ENCODE data around the gene NPSR1.
"Not testable (repeated sequence)": the region's sequence is repeated elsewhere in the genome, so short reads cannot be mapped to it uniquely, and the experiment has no call there.

Gene NPSR1

DNA sequence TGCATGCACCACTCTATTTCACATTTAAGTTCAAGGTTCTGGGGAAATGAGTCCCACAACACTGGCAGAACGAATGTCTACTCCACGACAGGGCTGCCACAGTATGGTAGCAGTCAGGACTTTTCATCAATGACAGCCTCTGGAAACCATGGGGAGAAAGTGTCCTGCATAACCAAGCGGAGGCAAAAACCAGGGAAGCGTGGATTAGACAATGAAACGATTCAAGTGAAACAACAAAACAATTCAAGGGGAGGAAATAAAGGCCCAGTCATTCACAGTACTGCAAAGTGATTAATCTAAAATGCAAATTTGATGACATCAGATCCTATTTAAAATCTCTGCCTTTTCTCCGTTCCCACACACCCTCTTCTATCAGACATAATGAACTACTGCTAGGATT is 211.0 kb downstream of the NPSR1 start (continued):
- TF ChIP-seq ZNF558 (tag by site-specific recombination; IDR thresholded peaks at IDR 0.05) (no peak), ZNF660 (tag by site-specific recombination; IDR thresholded peaks at IDR 0.05) (no peak)
- TF ChIP-seq, protein P1, sequence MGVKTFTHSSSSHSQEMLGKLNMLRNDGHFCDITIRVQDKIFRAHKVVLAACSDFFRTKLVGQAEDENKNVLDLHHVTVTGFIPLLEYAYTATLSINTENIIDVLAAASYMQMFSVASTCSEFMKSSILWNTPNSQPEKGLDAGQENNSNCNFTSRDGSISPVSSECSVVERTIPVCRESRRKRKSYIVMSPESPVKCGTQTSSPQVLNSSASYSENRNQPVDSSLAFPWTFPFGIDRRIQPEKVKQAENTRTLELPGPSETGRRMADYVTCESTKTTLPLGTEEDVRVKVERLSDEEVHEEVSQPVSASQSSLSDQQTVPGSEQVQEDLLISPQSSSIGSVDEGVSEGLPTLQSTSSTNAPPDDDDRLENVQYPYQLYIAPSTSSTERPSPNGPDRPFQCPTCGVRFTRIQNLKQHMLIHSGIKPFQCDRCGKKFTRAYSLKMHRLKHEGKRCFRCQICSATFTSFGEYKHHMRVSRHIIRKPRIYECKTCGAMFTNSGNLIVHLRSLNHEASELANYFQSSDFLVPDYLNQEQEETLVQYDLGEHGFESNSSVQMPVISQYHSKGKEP (tag by site-specific recombination; IDR thresholded peaks at IDR 0.05) = no peak

DNA sequence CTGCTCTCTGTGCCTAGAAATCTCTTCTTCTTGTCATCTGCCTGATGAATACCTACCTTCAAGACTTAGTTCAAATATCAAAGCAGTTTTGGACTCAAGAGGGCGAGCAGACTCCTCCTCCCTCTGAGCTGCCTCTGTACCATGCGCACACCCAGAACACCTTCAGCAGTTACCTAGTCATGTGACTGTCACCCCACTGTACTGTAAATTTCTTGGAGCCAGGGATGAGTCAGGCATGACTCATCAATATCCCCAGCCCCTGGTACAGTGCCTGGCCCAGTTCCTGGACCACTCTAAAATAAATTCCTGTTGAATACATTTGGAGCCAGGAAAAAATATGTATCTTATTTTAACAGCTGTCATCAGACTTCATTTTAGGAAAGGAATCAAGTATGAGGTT is 212.0 kb downstream of the NPSR1 start:
- H3K36me3 ChIP-seq (ENCODE audit: control insufficient read depth in 2 of 2, insufficient read depth in 1 of 2, low read length in 2 of 2); POLR2A ChIA-PET; H3K9me3 ChIP-seq (ENCODE audit: control insufficient read depth, insufficient read depth, low read depth, low read length); H3K4me1 ChIP-seq (ENCODE audit: control insufficient read depth, insufficient read depth, low read length); H3K4me3 ChIP-seq (ENCODE audit: low read depth, low read length); H3K27ac ChIP-seq (ENCODE audit: extremely low read depth, low read depth, low read length): not testable (repeated sequence)
- CTCF ChIA-PET = interaction anchor here (0.6 kb wide), 1 partner anchor 75 kb away, joined by 3 read pairs; no protein-coding TSS in a partner anchor

DNA sequence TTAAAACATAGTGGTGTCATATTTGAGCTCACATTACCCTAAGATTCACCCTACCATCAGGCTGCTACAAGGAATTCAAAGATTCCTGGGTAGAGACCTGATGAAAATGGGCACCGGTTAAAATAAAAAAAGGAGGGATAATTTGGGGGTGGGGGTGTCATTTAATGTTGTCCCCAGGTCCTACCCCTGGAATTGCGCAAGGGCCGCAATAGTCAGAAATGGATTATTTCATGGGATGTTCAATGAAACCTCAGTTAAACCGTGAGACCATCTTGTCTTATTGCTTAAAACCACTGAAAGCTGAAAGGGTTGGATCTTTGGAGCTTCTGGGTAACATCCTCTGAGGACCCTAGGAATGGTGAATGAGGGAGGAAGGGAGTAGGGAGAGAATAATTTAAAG is 216.3 kb downstream of the NPSR1 start:
- H3K9me3 ChIP-seq (ENCODE audit: control insufficient read depth, insufficient read depth, low read depth, low read length); H3K36me3 ChIP-seq (ENCODE audit: control insufficient read depth in 2 of 2, insufficient read depth in 1 of 2, low read length in 2 of 2); H3K4me3 ChIP-seq (ENCODE audit: low read depth, low read length); H3K4me1 ChIP-seq (ENCODE audit: control insufficient read depth, insufficient read depth, low read length); H3K27ac ChIP-seq (ENCODE audit: extremely low read depth, low read depth, low read length); POLR2A ChIA-PET; CTCF ChIA-PET: not testable (repeated sequence)

DNA sequence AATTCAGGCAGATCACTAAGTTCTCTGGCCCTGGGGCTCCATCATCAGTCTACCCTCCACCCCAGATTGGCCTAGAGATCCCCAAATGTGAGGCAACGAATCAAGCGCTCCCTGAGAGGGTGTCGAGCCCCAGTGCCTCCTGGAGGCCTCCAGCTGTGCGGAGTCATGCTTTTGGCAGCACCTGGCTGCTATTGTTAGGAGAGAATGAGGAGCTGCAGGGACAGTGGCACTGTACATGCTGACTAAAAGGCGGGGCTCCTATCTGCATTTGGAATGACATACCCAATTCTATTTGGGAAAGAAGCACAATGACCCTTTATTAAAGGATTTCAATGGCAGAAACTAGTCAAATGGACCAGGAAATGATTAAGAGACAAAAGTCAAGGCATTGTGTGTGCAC is 217.5 kb downstream of the NPSR1 start:
- H3K4me3 ChIP-seq (ENCODE audit: low read depth, low read length) = no peak overlapping the region
- H3K36me3 ChIP-seq (ENCODE audit: control insufficient read depth in 2 of 2, insufficient read depth in 1 of 2, low read length in 2 of 2) = no peaks in the 10 kb centered on the region
- H3K27ac ChIP-seq (ENCODE audit: extremely low read depth, low read depth, low read length) = no peak overlapping the region
- TF ChIP-seq ZBTB48 (tag by site-specific recombination; IDR thresholded peaks at IDR 0.05) (no peak), ZSCAN30 (tag by site-specific recombination; IDR thresholded peaks at IDR 0.05) (no peak), SP2 (tag by site-specific recombination; IDR thresholded peaks at IDR 0.05) (no peak), HOXC10 (CRISPR knock-in tag; IDR thresholded peaks at IDR 0.05) (no peak)
- TF ChIP-seq, protein P2, sequence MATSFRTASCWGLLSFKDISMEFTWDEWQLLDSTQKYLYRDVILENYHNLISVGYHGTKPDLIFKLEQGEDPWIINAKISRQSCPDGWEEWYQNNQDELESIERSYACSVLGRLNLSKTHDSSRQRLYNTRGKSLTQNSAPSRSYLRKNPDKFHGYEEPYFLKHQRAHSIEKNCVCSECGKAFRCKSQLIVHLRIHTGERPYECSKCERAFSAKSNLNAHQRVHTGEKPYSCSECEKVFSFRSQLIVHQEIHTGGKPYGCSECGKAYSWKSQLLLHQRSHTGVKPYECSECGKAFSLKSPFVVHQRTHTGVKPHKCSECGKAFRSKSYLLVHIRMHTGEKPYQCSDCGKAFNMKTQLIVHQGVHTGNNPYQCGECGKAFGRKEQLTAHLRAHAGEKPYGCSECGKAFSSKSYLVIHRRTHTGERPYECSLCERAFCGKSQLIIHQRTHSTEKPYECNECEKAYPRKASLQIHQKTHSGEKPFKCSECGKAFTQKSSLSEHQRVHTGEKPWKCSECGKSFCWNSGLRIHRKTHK (tag by site-specific recombination; IDR thresholded peaks at IDR 0.05) = no peak
- ChIA-PET POLR2A (no interaction called here), CTCF (no interaction called here)
- H3K9me3 ChIP-seq (ENCODE audit: control insufficient read depth, insufficient read depth, low read depth, low read length) = no peaks in the 10 kb centered on the region
- no peaks in the 10 kb centered on the region for H3K4me1 ChIP-seq (ENCODE audit: control insufficient read depth, insufficient read depth, low read length)

DNA sequence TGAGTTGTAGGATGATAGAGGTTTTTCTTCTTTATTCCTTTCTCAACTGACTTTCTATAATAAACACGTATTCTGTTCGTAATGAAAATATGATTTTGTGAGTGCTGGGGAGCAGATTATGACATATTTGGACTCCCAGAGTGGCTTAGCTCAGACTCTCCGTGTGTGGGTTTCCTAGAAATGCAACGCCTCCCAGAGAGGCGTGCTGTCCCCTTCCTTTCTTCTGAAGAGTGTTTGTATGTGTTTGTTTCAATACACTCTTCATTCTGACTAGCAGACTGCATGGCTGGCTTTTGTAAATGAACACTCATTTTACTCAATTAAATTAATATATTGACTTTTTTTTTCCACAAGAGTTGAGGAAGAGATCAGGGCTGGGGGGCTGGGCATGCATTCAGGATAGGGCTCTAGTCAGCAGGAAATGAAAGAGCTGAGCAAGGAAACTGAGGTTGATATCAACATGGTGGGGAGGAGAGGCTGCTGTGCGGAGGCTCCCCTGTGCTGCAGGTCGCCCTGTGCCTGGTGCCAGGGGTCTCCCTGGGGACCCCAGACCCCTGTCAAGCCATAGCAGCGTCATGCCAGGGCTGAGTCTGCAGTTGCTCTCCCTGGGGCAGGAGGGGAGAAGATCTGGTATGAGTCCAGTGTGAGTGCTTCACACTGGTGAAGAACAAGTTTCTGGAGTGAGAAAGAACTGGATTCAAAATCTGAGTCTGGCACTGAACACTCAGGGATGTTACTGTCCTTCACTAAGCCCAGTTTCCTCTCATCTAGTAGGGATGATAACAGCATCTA is 221.1 kb downstream of the NPSR1 start:
- H3K36me3 ChIP-seq (ENCODE audit: control insufficient read depth in 2 of 2, insufficient read depth in 1 of 2, low read length in 2 of 2); H3K9me3 ChIP-seq (ENCODE audit: control insufficient read depth, insufficient read depth, low read depth, low read length); POLR2A ChIA-PET; CTCF ChIA-PET; H3K4me3 ChIP-seq (ENCODE audit: low read depth, low read length); H3K4me1 ChIP-seq (ENCODE audit: control insufficient read depth, insufficient read depth, low read length); H3K27ac ChIP-seq (ENCODE audit: extremely low read depth, low read depth, low read length): not testable (repeated sequence)

DNA sequence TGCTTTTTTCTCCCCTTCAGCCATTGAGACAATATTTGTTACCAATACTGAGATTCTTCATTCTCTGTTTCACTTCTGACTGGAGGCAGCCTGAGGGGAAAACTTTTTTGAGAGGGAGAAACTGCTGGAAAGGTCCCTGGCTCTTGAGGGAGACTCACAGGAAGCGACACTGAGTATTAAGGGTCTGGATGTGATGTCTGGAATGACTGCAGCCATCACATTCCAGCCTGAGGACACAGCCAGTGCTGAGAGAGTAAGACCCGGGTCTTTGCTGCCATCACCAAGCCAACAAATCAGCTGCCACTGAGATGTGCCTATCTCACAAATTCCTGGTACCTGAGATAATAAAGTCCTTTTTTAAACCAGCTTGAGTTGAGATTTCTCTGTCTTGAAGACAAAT is 221.9 kb downstream of the NPSR1 start:
- no peaks in the 10 kb centered on the region for H3K36me3 ChIP-seq (ENCODE audit: control insufficient read depth in 2 of 2, insufficient read depth in 1 of 2, low read length in 2 of 2)
- TF ChIP-seq ZNF629 (tag by site-specific recombination; IDR thresholded peaks at IDR 0.05) (no peak), ZNF514 (tag by site-specific recombination; IDR thresholded peaks at IDR 0.05) (no peak), OVOL3 (tag by site-specific recombination; IDR thresholded peaks at IDR 0.05) (no peak)
- TF ChIP-seq, protein P3, sequence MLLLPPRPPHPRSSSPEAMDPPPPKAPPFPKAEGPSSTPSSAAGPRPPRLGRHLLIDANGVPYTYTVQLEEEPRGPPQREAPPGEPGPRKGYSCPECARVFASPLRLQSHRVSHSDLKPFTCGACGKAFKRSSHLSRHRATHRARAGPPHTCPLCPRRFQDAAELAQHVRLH (tag by site-specific recombination; IDR thresholded peaks at IDR 0.05) = no peak
- TF ChIP-seq, protein P4, sequence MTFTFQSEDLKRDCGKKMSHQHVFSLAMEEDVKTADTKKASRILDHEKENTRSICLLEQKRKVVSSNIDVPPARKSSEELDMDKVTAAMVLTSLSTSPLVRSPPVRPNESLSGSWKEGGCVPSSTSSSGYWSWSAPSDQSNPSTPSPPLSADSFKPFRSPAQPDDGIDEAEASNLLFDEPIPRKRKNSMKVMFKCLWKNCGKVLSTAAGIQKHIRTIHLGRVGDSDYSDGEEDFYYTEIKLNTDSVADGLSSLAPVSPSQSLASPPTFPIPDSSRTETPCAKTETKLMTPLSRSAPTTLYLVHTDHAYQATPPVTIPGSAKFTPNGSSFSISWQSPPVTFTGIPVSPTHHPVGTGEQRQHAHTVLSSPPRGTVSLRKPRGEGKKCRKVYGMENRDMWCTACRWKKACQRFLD (tag by site-specific recombination; IDR thresholded peaks at IDR 0.05) = no peak
- no peak overlapping the region for H3K27ac ChIP-seq (ENCODE audit: extremely low read depth, low read depth, low read length)
- ChIA-PET CTCF (no interaction called here), POLR2A (no interaction called here)
- H3K4me3 ChIP-seq (ENCODE audit: low read depth, low read length) = no peak overlapping the region
- no peaks in the 10 kb centered on the region for H3K4me1 ChIP-seq (ENCODE audit: control insufficient read depth, insufficient read depth, low read length)
- H3K9me3 ChIP-seq (ENCODE audit: control insufficient read depth, insufficient read depth, low read depth, low read length) = no peaks in the 10 kb centered on the region

All from HEK293 (cell line).